PC-3 (cell line): ENCODE results near the gene RBM47. TPM values are rescaled to one million over a fixed set of nuclear protein-coding genes. Genes with fewer than 3 reads are reported as not detected.

Experiments used
- ATAC-seq: fragments of 200-7000 bp; cut with Tn5 transposase; 2 replicates; pipeline ENCODE4 v1.9.1; 2020; ENCODE audit warnings: mild to moderate bottlenecking, moderate library complexity
- BruUV-seq: library from RNA; stranded (reverse); fragments of 400-500 nt; replicated peaks from 2 replicates; lab custom pipeline; 2021; lab: Mats Ljungman, UMichigan
- CTCF ChIA-PET: fragments of 300-600 bp; sonication (Branson Sonifier 250); formaldehyde crosslinking; loops from one replicate; lab custom pipeline; 2022; ENCODE audit warnings: antibody characterized with exemption; lab: Charles Lee
- POLR2A ChIA-PET: fragments of 300-600 bp; sonication (Branson Sonifier 250); formaldehyde crosslinking; loops from one replicate; lab custom pipeline; 2022; ENCODE audit warnings: antibody characterized with exemption; ENCODE audit not compliant: unreplicated experiment; lab: Charles Lee
- DNase-seq: peaks from one replicate; pipeline ENCODE4 v3.0.0-alpha.2; 2015
- H2AFZ ChIP-seq: fragments of 300-600 bp; sonication (generic); 2 replicates; pipeline ENCODE4 v1.6.0; 2016; ENCODE audit warnings: antibody characterized with exemption, low read length
- H3F3A ChIP-seq: fragments of 300-600 bp; sonication (generic); one replicate; pipeline ENCODE4 v1.6.0; 2017; ENCODE audit warnings: antibody characterized with exemption, low read length, control low read depth, mild to moderate bottlenecking; ENCODE audit not compliant: unreplicated experiment
- H3K27ac ChIP-seq: fragments of 300-600 bp; sonication (generic); 2 replicates; pipeline ENCODE4 v1.5.1; 2016; ENCODE audit warnings: mild to moderate bottlenecking, low read length
- H3K27me3 ChIP-seq: fragments of 300-600 bp; sonication (generic); 2 replicates; pipeline ENCODE4 v1.6.1; 2016; ENCODE audit warnings: low read length, mixed read lengths
- H3K36me3 ChIP-seq: fragments of 300-600 bp; sonication (generic); 2 replicates; pipeline ENCODE4 v1.6.1; 2016; ENCODE audit warnings: low read depth, mixed run types, low read length, mixed read lengths
- H3K4me1 ChIP-seq: fragments of 300-600 bp; sonication (generic); 2 replicates; pipeline ENCODE4 v1.5.1; 2016; ENCODE audit warnings: low read length; ENCODE audit not compliant: insufficient read depth
- H3K4me2 ChIP-seq: fragments of 300-600 bp; sonication (generic); 2 replicates; pipeline ENCODE4 v1.6.0; 2016; ENCODE audit warnings: low read length
- H3K4me3 ChIP-seq: fragments of 300-600 bp; sonication (generic); 2 replicates; pipeline ENCODE4 v1.5.1; 2016; ENCODE audit warnings: mild to moderate bottlenecking, low read length, mixed read lengths
- H3K79me2 ChIP-seq: fragments of 300-600 bp; sonication (generic); 2 replicates; pipeline ENCODE4 v1.6.1; 2017; ENCODE audit warnings: low read length, mixed read lengths
- H3K9ac ChIP-seq: fragments of 300-600 bp; sonication (generic); 2 replicates; pipeline ENCODE4 v1.6.0; 2016; ENCODE audit warnings: mild to moderate bottlenecking, low read length
- H3K9me2 ChIP-seq: fragments of 300-600 bp; sonication (generic); replicated peaks from 2 replicates; pipeline ENCODE4 v1.6.1; 2016; ENCODE audit warnings: mixed run types, low read length, mixed read lengths
- H3K9me3 ChIP-seq: fragments of 300-600 bp; sonication (generic); 2 replicates; pipeline ENCODE4 v1.6.1; 2016; ENCODE audit warnings: low read length, mixed read lengths
- H4K20me1 ChIP-seq: fragments of 300-600 bp; sonication (generic); 2 replicates; pipeline ENCODE4 v1.6.1; 2016; ENCODE audit warnings: low read length, mixed read lengths
- EZH2 ChIP-seq: fragments of 300-600 bp; sonication (generic); IDR thresholded peaks from one replicate; pipeline ENCODE4 v1.6.1; 2017; ENCODE audit warnings: antibody characterized with exemption, mild to moderate bottlenecking, low read length; ENCODE audit not compliant: unreplicated experiment
- EZH2phosphoT487 ChIP-seq: fragments of 300-600 bp; sonication (generic); IDR thresholded peaks from 2 replicates; pipeline ENCODE4 v1.6.1; 2018; ENCODE audit warnings: mild to moderate bottlenecking, antibody characterized with exemption, low read length, borderline replicate concordance
- intact Hi-C: fragments of 100-400 bp; cut with micrococcal nuclease; formaldehyde crosslinking; loops from 2 replicates; pipeline ENCODE4 v1.9.0; 2023
- total RNA-seq: library from RNA; depleted of rRNA; stranded (reverse); fragments of >200 nt; gene quantifications from 2 replicates; pipeline ENCODE4 v1.2.3, GENCODE V29; 2014
- TF ChIP-seq, protein P1 (sequence below): fragments of 300-600 bp; sonication (generic); conservative IDR thresholded peaks from 2 replicates; pipeline ENCODE4 v1.5.1; 2017; ENCODE audit warnings: antibody characterized with exemption, low read depth, mild to moderate bottlenecking, low read length

Gene RBM47
- total RNA-seq, 1 experiment from 2014 or later = 34.7 TPM

- H3K27me3 ChIP-seq = no peaks in the 10 kb centered on the region
- no TSS peak for BruUV-seq
- H3K79me2 ChIP-seq = no peaks in the 10 kb centered on the region
- H3K9ac ChIP-seq = no peak overlapping the region
- no peak overlapping the region for H3K4me2 ChIP-seq
- no peaks in the 10 kb centered on the region for H4K20me1 ChIP-seq
- H3K4me3 ChIP-seq = no peak overlapping the region
- no peaks in the 10 kb centered on the region for H3F3A ChIP-seq
- ChIA-PET CTCF (no interaction called here), POLR2A (interaction anchor here (0.7 kb wide), 1 partner anchor 814 kb away, joined by 3 read pairs; no protein-coding TSS in a partner anchor)
- H3K27ac ChIP-seq = no peak overlapping the region
- no peaks in the 10 kb centered on the region for H3K4me1 ChIP-seq
- H3K9me3 ChIP-seq = no peaks in the 10 kb centered on the region
- DNase-seq (no peak), ATAC-seq (no peak)
- no peaks in the 10 kb centered on the region for H3K9me2 ChIP-seq
- H2AFZ ChIP-seq = no peak overlapping the region
- intact Hi-C loops = no loop called here
- no peaks in the 10 kb centered on the region for H3K36me3 ChIP-seq
- no peak for TF ChIP-seq EZH2phosphoT487
- TF ChIP-seq EZH2 = no peak
- TF ChIP-seq, protein P1, sequence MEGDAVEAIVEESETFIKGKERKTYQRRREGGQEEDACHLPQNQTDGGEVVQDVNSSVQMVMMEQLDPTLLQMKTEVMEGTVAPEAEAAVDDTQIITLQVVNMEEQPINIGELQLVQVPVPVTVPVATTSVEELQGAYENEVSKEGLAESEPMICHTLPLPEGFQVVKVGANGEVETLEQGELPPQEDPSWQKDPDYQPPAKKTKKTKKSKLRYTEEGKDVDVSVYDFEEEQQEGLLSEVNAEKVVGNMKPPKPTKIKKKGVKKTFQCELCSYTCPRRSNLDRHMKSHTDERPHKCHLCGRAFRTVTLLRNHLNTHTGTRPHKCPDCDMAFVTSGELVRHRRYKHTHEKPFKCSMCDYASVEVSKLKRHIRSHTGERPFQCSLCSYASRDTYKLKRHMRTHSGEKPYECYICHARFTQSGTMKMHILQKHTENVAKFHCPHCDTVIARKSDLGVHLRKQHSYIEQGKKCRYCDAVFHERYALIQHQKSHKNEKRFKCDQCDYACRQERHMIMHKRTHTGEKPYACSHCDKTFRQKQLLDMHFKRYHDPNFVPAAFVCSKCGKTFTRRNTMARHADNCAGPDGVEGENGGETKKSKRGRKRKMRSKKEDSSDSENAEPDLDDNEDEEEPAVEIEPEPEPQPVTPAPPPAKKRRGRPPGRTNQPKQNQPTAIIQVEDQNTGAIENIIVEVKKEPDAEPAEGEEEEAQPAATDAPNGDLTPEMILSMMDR = no peak
These were observed 202.5 kb downstream of the RBM47 start for GRCh38 chr4:40427128-40427527.

DNA sequence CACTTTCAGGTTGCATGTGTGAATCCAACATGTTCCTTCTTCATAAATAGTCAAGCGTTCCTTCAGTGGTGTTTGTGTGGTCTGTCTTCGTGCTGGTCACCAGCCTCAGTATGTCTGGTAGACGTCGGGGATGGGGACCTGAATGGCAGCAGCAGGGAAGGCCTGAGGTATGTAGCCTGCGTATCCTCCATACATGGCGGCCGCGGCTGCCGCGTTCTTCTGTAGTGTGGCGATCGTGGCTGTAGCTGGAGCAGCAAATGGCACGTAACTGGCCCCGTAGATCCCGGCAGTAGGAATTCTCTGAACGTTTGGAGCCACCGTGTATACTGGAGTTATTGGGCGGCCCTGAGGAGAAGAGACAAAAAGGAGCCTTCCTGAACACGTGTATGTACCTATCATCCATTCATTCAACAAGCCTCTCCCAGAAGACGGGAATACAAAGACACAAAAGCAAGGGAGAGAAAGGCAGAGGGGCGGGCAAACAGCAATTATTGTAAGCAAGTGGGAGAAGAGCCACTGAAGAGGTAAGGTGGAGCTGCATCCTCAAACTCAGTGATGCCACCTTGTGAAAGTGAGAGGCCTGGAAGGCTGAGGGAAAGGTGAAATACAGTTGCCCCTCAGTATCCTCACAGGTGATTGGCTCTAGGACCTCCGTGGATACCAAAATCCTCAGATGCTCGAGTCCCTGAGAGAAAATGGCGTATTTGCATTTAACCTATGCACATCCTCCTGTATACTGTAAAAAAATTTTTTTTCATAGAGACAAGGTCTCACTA is 203.7 kb downstream of the RBM47 start:
- intact Hi-C loops = no loop called here
- TF ChIP-seq, protein P1 = no peak
- TF ChIP-seq EZH2 = no peak
- no peak for TF ChIP-seq EZH2phosphoT487
- Histone ChIP-seq H3K9me2 (no peaks in the 10 kb centered on the region), H3K27ac (no peak overlapping the region), H3K9ac (no peak overlapping the region), H2AFZ (no peak overlapping the region), H3K4me2 (no peak overlapping the region), H3K9me3 (no peaks in the 10 kb centered on the region), H3K36me3 (no peaks in the 10 kb centered on the region), H4K20me1 (no peaks in the 10 kb centered on the region), H3K4me1 (no peaks in the 10 kb centered on the region), H3K79me2 (no peaks in the 10 kb centered on the region), H3F3A (no peaks in the 10 kb centered on the region), H3K27me3 (no peaks in the 10 kb centered on the region), H3K4me3 (no peak overlapping the region)
- CTCF ChIA-PET = no interaction called here
- BruUV-seq = no TSS peak
- DNase-seq (no peak), ATAC-seq (no peak)
- POLR2A ChIA-PET = no interaction called here

GRCh38 chr4:40423735-40424134 is 205.9 kb downstream of the RBM47 start:
- no peak overlapping the region for H2AFZ ChIP-seq
- TF ChIP-seq EZH2 (no peak), EZH2phosphoT487 (no peak)
- TF ChIP-seq, protein P1 = no peak
- ChIA-PET CTCF (no interaction called here), POLR2A (no interaction called here)
- H4K20me1 ChIP-seq = no peaks in the 10 kb centered on the region
- H3K27ac ChIP-seq = no peak overlapping the region
- H3K27me3 ChIP-seq = no peaks in the 10 kb centered on the region
- H3K79me2 ChIP-seq = no peaks in the 10 kb centered on the region
- no peak overlapping the region for H3K9ac ChIP-seq
- H3K9me3 ChIP-seq = no peaks in the 10 kb centered on the region
- ATAC-seq (no peak), DNase-seq (no peak)
- H3K4me2 ChIP-seq = no peak overlapping the region
- no peak overlapping the region for H3K4me3 ChIP-seq
- H3K9me2 ChIP-seq = no peaks in the 10 kb centered on the region
- no peaks in the 10 kb centered on the region for H3K4me1 ChIP-seq
- intact Hi-C loops = no loop called here
- no TSS peak for BruUV-seq
- no peaks in the 10 kb centered on the region for H3K36me3 ChIP-seq
- no peaks in the 10 kb centered on the region for H3F3A ChIP-seq
